IPS DF 4.7 (cell line): ENCODE data around the gene PLA2G4A.

Experiments
- DNase-seq: peaks from one replicate; pipeline ENCODE4 v3.0.0-alpha.2; 2013; ENCODE audit warnings: low spot score; ENCODE audit errors: extremely low read depth

Gene PLA2G4A

GRCh38 chr1:186975220-186975619 lies 146.5 kb downstream of the PLA2G4A start:
- no peak for DNase-seq

GRCh38 chr1:186976700-186977099 lies 148.0 kb downstream of the PLA2G4A start:
- no peak for DNase-seq

GRCh38 chr1:186977266-186977957 lies 148.7 kb downstream of the PLA2G4A start:
- no peak for DNase-seq

GRCh38 chr1:186978596-186979556 lies 150.1 kb downstream of the PLA2G4A start:
- no peak for DNase-seq

GRCh38 chr1:186980400-186980799 lies 151.7 kb downstream of the PLA2G4A start:
- no peak for DNase-seq

- no peak for DNase-seq
These were observed 153.4 kb downstream of the PLA2G4A start for GRCh38 chr1:186982116-186982515.

- DNase-seq, result no peak
These were observed 154.6 kb downstream of the PLA2G4A start for GRCh38 chr1:186983327-186983726.

GRCh38 chr1:186984959-186985358 lies 156.2 kb downstream of the PLA2G4A start:
- no peak for DNase-seq

GRCh38 chr1:186985889-186986491 lies 157.2 kb downstream of the PLA2G4A start:
- DNase-seq, result no peak

GRCh38 chr1:186987065-186987464 lies 158.3 kb downstream of the PLA2G4A start:
- no peak for DNase-seq

- no peak for DNase-seq
These were observed 159.0 kb downstream of the PLA2G4A start for GRCh38 chr1:186987769-186988168.

- DNase-seq, result no peak
These were observed 165.2 kb downstream of the PLA2G4A start for GRCh38 chr1:186993996-186994395.

- no peak for DNase-seq
These were observed 166.1 kb downstream of the PLA2G4A start for GRCh38 chr1:186994897-186995296.

GRCh38 chr1:186996816-186997215 lies 168.1 kb downstream of the PLA2G4A start:
- DNase-seq, result no peak

GRCh38 chr1:186997877-186998276 lies 169.1 kb downstream of the PLA2G4A start:
- DNase-seq, result no peak

GRCh38 chr1:186999506-186999905 lies 170.8 kb downstream of the PLA2G4A start:
- no peak for DNase-seq

GRCh38 chr1:187001198-187001889 lies 172.6 kb downstream of the PLA2G4A start:
- no peak for DNase-seq

GRCh38 chr1:187003353-187003752 lies 174.6 kb downstream of the PLA2G4A start:
- no peak for DNase-seq

GRCh38 chr1:187006896-187007295 lies 178.1 kb downstream of the PLA2G4A start:
- DNase-seq, result no peak

- DNase-seq, result no peak
These were observed 180.6 kb downstream of the PLA2G4A start for GRCh38 chr1:187009320-187009719.

- DNase-seq, result no peak
These were observed 182.0 kb downstream of the PLA2G4A start for GRCh38 chr1:187010571-187011309.
